Fibroblast of pulmonary artery (primary cell): ENCODE results near the gene ASIC2.

Experiments
- DNase-seq: peaks from one replicate; pipeline ENCODE4 v3.0.0-alpha.2; 2010; ENCODE audit warnings: low read depth
- H3K4me3 ChIP-seq: replicated peaks from 2 replicates; pipeline ENCODE4 v1.5.1; 2011; ENCODE audit warnings: low read depth, mild to moderate bottlenecking, control low read depth, low read length, moderate library complexity
- CTCF ChIP-seq: IDR thresholded peaks from 2 replicates; pipeline ENCODE4 v1.5.1; 2011; ENCODE audit warnings: mild to moderate bottlenecking, control low read depth, low read length, inconsistent platforms; ENCODE audit errors: missing control alignments

Gene ASIC2

GRCh38 chr17:33039874-33040273 is 253.2 kb downstream of the ASIC2 start:
- no peak for TF ChIP-seq CTCF
- peak; percentile 77 for DNase-seq
- H3K4me3 ChIP-seq = no peak overlapping the region

DNA sequence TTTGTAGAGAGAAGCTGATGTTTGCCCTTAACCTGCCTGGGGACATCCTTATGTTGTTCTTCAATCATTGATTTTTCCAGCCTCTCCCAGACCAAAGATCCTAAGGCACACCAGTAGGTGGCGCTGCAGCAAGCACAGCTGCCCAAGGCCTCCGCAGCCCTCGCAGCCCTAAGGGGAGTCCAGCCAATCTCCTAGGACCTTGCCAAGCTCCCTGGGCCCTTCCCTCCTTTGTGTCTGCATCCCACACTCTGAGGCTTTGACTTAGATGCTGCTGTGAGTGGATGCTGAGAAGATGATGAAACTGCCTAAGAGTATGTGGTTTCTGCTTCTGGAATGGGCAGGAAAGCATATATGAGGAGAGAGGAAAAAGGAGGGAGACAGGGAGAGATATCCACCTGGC is 254.4 kb downstream of the ASIC2 start:
- no peak overlapping the region for H3K4me3 ChIP-seq
- DNase-seq = peak; percentile 67
- peak; percentile 62 for TF ChIP-seq CTCF

- no peak for DNase-seq
- no peak for TF ChIP-seq CTCF
- H3K4me3 ChIP-seq = no peak overlapping the region
Observed at GRCh38 chr17:33033176-33033575, 259.9 kb downstream of the ASIC2 start.

DNA sequence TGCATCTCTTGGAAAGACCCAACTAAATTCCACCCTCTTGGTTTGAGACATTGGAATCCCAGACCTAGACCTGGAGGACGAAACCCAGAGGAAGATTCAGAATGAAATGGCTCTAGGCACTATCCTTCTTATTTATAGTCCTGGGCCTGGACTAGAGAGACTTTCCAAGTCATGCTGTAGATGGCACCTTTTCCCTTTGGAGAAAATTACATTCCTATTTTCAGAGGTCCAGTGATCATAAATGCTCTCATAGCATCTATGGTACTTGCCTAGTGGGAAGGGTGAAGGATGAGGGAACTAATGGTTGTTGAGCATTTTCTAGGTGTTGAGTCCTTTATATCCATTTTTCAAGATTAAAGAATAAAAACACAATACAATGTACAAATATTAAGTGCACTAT is 264.3 kb downstream of the ASIC2 start:
- DNase-seq = no peak
- TF ChIP-seq CTCF = no peak
- H3K4me3 ChIP-seq = no peak overlapping the region

GRCh38 chr17:33028061-33028460 is 265.0 kb downstream of the ASIC2 start:
- no peak for DNase-seq
- no peak for TF ChIP-seq CTCF
- H3K4me3 ChIP-seq = no peak overlapping the region

GRCh38 chr17:33024688-33025486 is 268.2 kb downstream of the ASIC2 start:
- TF ChIP-seq CTCF = no peak
- DNase-seq = no peak
- no peak overlapping the region for H3K4me3 ChIP-seq

- H3K4me3 ChIP-seq = no peak overlapping the region
- TF ChIP-seq CTCF = no peak
- DNase-seq = no peak
Observed at GRCh38 chr17:33023790-33024189, 269.3 kb downstream of the ASIC2 start.
